Kidney glomerular epithelial cell (primary cell): ENCODE results near the gene MOCS3.

ENCODE experiments used
- DNase-seq: peaks from one replicate; lab custom pipeline; 2025; lab: John Stamatoyannopoulos, UW

Gene MOCS3

DNA sequence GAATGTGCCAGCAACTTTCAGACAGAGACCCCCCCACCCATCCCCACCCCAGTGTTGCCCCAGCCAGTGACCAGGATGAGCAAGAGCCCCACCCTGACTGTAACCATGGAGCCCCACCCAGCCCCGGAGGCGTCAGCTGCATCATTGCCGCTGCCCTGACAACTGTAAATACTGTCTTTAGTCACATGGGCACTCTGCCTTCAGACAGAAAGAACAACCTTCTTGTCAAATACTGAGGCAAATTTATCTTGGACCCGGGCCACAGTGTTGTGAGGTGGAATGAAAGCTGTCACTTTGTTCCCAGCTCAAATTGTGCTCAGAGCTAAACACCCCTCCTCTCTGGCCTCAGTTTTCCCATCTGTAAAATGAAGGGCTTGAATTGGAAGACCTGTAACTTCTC, 23.7 kb downstream of the MOCS3 start:
- no peak for DNase-seq

- no peak for DNase-seq
Measured at GRCh38 chr20:50983321-50983720, 24.7 kb downstream of the MOCS3 start.

DNA sequence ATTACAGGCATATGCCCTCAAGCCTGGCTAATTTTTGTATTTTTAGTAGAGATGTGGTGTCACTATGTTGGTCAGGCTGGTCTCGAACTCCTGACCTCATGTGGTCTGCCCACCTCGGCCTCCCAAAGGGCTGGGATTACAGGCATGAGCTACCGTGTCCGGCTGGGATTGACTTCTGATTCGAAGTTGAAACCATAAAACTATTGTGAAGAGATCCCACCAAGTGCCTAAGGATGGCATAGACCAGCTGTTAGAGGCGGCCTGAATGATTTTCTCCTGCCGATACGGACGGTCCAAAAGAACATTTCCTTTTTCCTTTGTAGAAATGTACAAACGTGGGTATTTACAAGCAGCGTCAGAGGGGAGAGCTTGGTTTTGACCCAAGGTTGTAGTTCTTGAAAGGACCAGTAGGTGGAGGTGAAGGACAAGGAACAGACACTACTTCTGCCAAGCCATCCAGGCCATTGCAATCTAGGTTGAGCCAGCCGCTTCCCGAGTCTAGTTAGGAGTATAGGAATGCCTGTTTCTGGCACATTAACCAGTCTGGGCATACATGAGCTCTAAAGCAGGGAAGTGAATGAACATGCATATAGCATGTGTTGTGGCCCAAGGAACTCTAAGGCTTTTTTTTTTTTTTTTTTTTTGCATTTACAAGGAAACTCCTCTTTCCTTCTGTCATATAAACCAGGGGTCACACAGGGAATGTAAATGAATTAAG, 29.0 kb downstream of the MOCS3 start:
- peak; percentile 85 for DNase-seq

GRCh38 chr20:50991076-50991475, 32.5 kb downstream of the MOCS3 start:
- DNase-seq, result no peak

GRCh38 chr20:50992336-50992732, 33.7 kb downstream of the MOCS3 start:
- no peak for DNase-seq

GRCh38 chr20:50992733-50993457, 34.3 kb downstream of the MOCS3 start:
- DNase-seq, result peak; percentile 15

GRCh38 chr20:50993876-50994275, 35.3 kb downstream of the MOCS3 start:
- DNase-seq, result no peak

- no peak for DNase-seq
Measured at GRCh38 chr20:50995506-50995905, 36.9 kb downstream of the MOCS3 start.

DNA sequence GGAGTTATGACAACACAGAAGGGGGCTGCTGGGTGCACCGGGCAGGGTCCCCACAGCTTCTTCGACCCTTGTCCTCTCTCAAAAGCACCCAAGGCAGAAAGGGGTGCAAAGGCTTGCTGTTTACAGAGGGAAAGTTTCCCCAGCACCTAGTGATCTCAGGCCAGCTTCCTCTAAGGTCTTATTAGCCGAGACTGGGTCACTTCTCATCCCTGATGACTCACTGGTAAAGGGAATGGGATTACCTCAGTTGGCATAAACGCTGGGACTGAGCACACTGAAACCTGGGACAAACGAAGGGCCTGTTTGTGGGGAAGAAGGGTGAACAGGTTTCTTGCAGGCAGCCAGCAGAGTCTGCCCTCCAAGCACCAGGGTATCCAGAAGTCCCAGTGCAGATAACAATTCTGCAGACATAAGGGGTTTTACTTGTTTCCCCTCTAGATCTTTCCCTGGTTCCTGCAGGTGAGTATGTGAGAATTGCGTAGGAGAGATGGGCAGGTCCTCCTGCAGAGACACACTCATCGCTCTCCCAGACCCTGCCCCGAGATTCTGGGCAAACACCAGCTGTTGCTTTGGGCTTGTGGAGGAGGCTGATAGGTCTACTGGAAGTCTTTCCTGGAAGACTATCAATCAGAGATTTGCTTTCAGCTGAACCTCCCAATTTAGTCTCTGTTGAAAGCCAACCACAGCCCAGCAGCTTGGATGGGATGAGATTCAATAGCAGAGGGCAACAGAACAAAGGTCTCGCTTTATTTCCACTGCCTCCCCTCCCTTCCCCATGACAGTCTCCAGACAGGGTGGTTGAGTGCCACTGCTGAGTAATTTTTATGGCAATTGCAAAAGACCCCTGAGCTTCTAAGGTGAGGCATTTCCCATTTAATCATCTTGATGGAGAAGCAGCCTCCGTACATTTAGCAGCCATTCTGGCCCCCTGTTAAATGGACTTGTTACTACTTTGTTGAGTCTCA, 38.6 kb downstream of the MOCS3 start:
- DNase-seq, result peak; percentile 2

DNA sequence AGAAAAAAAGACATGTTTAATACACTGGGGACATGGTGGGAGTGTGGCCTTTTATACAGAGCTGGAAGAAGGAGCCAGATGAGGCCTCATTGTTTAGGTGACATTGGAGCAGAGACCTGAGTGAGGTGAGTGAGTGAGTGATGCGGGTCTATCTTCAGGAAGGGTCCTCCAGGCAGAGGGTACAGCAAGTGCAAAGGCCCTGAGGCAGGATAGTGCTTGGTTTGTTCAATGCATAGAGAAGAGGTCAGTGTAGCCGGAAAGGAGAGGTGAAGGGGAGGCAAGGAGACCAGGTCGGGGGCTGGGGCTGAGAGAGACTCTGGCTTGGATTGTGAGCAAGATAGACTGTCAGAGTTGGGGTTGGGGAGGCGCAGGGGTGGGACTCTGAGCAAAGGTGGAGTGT, 40.7 kb downstream of the MOCS3 start:
- DNase-seq, result no peak

DNA sequence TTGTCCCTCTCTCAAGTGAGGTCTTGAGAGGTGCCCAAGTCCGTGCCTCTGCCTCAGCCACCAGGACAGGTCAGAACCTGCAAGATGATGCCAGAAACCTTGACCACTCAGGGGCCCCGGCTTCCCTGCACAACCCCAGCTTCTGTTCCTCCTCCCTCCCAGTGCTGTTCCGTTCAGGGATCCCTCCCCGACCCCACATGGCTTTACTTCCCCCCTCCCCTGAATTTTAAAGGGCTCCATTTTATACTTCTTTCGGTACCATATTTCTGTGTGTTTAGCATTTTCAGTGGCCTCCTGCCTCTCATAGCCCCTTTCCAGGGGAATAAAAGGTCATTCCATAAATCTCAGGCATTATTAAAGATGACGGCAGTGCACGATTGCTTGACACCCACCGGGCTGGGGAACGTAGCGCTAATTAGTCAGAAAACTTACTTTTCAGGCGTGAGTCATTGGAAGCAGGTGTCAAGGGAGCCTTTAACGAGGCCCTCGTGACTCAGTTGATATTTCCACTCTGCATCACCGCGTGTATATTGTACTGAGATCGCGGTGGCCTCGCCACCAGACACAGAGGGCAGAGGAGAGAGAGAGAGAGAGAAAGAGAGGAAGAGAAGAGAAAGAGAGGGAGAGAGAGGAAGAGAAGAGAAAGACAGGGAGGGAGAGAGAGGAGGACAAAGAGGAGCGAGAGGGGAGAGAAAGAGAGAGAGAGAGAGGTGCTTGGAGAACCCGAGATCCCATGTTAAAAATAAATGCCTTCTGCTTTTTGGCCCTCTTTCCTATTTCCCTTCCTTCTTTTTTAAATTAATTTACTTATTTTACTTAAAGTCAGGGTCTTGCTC, 43.0 kb downstream of the MOCS3 start:
- DNase-seq, result no peak

DNA sequence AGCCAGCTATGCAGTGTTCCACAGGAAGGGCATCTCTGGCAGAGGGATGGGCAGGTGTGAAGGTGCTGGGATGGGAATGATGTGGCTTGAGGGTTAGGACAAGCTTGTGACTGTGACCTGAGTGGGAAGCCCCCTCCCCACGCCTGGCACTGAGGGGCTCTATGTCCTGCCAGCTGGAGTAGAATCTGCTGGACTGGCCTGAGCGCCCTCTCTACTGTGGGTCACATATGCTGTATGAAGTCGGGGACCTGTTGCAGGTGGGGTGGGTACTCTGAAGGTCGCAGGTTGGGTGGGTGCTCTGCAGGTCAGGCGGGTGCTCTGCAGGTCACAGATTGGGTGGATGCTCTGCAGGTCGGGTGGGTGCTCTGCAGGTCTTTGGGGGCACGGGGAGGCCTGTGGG, 44.0 kb downstream of the MOCS3 start:
- DNase-seq, result no peak

- no peak for DNase-seq
Measured at GRCh38 chr20:51003753-51004152, 45.1 kb downstream of the MOCS3 start.

- no peak for DNase-seq
Measured at GRCh38 chr20:51004305-51004727, 45.7 kb downstream of the MOCS3 start.

GRCh38 chr20:51004781-51005180, 46.2 kb downstream of the MOCS3 start:
- no peak for DNase-seq

DNA sequence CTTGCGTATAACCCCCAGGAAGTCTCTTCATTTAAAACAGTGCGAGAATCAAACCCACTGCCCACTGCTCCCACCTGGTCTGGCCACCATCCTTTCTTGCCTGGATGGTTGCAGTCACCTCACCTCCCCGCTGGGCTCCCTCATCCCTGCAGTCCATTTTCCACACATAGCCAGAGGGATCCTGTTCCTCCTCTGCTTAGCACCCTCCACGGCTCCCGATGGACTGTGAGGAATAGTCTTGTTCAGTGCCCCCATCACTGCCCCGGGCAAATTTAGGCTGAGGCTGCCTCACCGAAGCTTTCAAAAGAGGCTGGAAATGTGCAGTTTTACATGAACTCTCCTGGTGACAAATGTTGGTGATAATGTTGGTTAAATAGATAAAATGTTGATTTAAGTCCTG, 46.6 kb downstream of the MOCS3 start:
- no peak for DNase-seq

GRCh38 chr20:51008718-51009117, 50.1 kb downstream of the MOCS3 start:
- no peak for DNase-seq

DNA sequence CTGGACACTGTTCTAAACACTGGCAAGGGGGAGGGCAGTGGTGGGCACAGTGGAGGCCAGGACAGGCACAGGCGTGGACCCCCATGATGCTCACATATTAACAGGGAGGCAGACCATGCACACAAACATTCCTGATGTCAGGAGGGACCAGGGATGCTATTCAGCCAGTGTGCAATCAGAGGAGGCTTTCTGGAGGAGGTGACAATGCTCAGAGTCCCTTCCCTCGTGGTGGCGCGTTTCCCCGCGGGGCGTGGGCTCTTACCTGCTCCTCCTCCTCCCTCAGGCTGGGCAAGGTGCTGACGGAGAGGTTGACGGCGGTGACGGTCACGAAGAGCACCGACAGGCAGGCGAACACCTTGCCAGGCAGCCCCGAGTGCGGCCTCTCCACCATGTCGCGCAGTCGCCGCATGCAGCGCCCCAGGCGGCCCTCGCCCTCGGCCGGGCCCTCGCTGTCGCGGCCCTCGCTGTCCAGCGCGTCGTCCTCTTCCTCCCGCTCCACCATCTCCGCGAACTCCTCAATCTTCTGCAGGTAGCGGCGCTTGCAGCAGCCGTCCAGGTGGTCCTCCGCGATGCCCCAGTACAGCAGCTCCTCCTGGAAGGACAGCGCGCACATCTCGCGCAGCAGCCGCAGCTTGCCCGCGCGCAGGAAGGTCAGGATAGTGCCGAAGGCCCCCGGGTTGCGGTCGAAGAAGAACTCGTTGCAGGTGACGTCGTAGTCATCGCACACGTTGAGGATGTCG, 50.9 kb downstream of the MOCS3 start:
- DNase-seq, result no peak

- no peak for DNase-seq
Measured at GRCh38 chr20:51010043-51010365, 51.4 kb downstream of the MOCS3 start.

GRCh38 chr20:51010932-51011331, 52.3 kb downstream of the MOCS3 start:
- no peak for DNase-seq

DNA sequence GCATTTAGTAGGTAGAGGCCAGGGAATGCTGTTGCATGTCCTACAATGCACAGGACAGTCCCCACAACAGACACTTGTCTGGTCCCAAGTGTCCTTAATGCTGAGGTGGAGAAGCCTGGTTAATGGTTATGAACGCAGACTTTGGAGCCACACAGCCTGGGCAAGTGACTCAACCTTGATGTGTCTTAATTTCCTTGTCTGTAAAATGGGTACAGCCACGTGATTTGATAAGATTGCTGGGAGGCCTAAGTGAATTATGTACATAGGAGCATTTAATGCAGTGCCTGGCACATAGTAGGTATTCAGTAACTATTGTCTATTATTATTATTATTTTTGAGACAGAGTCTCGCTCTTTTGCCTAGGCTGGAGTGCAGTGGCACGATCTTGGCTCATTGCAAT, 52.9 kb downstream of the MOCS3 start:
- no peak for DNase-seq
